ENCODE measurements around the gene NOP56.

GRCh38 chr20:2651772-2652723, at the start of gene NOP56:
- TF ChIP-seq CTCF (IDR thresholded peaks at IDR 0.05), result no peak
- no peak for TF ChIP-seq EZH2 (IDR thresholded peaks at IDR 0.05; ENCODE audit: borderline replicate concordance, insufficient read depth, low read depth, low read length, poor library complexity, severe bottlenecking)

Data from B cell (primary cell).